GM19372 (cell line): ENCODE data around the gene SYCP3.
"Not testable (repeated sequence)": the region's sequence is repeated elsewhere in the genome, so short reads cannot be mapped to it uniquely, and the experiment has no call there.

Experiments
- ATAC-seq: cut with Tn5 transposase; IDR thresholded peaks from one replicate; pipeline ENCODE4 v1.9.1; 2021; ENCODE audit warnings: mild to moderate bottlenecking, low read depth, moderate library complexity; ENCODE audit not compliant: unreplicated experiment

The SYCP3 gene

DNA sequence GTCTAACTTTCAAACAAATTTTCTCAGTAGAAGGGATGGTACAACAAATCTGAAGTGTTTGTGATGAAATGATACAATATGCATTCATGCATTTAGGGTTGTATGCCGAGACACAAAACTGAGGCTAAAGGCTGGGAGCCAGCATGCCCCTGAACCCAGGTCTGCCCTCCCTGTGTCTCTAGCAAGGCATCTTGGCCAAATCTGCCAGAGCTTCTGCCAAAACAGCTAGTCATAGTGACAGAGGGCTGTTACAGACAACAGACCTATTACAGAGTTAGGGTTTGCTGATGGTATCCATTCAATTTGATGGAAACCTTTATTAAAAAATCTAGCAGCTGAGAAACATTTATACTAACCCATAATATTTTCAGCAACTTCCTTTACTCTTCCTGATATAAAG, 53.1 kb downstream of the SYCP3 start:
- no peak for ATAC-seq

DNA sequence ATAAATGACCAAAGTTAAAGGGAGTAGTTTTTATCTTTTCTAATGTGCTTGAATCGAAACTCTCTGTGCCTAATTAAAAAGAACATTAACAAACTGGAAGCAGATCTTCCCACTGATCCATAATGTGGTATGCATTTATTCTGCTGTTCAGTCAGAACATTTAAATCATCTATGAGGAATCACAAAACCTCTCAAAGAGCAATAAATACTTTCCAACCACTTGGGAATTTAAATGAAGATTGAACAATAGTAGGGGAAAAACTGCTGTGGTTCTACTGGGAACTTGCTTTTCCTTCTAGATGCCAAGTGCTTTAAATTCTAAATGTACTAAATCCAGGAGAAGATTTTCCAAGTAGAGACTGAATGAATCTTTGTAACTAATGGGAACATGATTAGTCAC, 54.2 kb downstream of the SYCP3 start:
- ATAC-seq = no peak

DNA sequence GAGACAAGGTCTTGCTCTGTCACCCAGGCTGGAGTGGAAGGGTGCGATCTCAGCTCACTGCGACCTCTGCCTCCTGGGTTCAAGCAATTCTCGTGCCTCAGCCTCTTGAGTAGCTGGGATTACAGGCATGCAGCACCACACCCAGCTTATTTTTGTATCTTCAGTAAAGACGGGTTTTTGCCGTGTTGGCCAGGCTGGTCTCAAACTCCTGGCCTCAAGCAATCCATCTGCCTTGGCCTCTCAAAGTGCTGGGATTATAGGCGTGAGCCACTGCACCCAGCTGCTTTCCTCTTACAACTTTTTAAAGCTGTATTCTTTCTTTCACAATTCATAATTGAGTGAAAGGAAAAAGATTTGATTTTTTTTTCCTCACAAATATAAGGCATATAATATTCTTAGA, 57.6 kb downstream of the SYCP3 start:
- not testable (repeated sequence) for ATAC-seq

DNA sequence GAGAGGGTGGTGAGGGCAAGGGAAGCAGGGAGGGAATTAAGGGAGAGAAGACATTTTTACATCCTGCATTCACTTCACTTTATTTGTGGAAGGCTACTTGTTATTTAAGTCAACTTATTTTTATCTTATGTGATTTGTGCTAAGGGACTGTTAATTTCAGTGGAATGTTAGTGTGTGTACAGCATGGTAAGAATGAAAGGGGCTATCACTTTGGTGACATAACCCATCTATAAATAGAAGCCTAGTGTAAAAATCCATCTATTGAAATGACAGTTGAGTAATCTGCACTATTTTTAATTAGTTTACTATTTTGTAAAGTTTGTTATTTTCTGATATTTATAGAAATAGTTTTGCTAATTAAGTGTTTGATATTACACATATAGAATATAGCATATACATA, 58.6 kb downstream of the SYCP3 start:
- ATAC-seq = no peak

DNA sequence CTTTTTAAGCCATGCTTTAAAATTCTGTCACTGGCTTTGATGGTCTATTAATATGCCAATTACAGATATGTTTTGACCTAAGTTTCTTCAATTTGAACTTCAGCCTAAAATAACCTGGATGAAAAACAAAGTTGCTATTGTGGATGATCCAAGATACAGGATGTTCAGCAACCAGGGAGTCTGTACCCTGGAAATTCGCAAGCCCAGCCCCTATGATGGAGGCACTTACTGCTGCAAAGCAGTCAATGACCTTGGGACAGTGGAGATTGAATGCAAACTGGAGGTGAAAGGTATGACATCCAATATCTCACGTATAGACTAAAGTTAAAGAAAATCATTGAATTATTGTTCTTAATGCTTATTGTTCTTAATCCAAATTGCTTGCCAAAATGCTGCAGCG, 59.0 kb downstream of the SYCP3 start:
- no peak for ATAC-seq
